K562 (cell line): ENCODE results near the gene IL10RB. TPM values are rescaled to one million over a fixed set of nuclear protein-coding genes. Genes with fewer than 3 reads are reported as not detected.

ENCODE experiments used
- ATF1 ChIP-seq, 2 experiments: fragments of 450-650 bp in 1 of 2; IDR thresholded peaks; 2 replicates each; pipeline ENCODE4 v1.6.1; 2016; ENCODE audit warnings: missing compliant biosample characterization in 1 of 2, missing genetic modification characterization in 1 of 2
- ATF4 ChIP-seq: fragments of 450-650 bp; formaldehyde crosslinking; IDR thresholded peaks from 2 replicates; pipeline ENCODE4 v1.4.0; 2022; ENCODE audit warnings: mild to moderate bottlenecking, moderate library complexity
- CBFA2T2 ChIP-seq: fragments of 450-650 bp; conservative IDR thresholded peaks from 2 replicates; pipeline ENCODE4 v1.6.1; 2017; ENCODE audit warnings: mild to moderate bottlenecking
- CREB1 ChIP-seq, 2 experiments: sonication (generic) in 1 of 2; formaldehyde crosslinking in 1 of 2; IDR thresholded peaks; 2 replicates each; pipeline versions ENCODE4 v1.6.1 to v1.8.0; 2012 to 2022; ENCODE audit warnings: inconsistent platforms in 1 of 2, mild to moderate bottlenecking in 1 of 2, missing genetic modification reagents in 1 of 2, moderate library complexity in 1 of 2
- FOSL1 ChIP-seq: fragments of 200-800 bp; sonication (Bioruptor generic); conservative IDR thresholded peaks from 2 replicates; pipeline ENCODE4 v1.6.1; 2016; ENCODE audit warnings: missing genetic modification characterization, missing compliant biosample characterization
- GTF2E2 ChIP-seq: fragments of 200-800 bp; sonication (Bioruptor generic); IDR thresholded peaks from 2 replicates; pipeline ENCODE4 v1.6.1; 2016; ENCODE audit warnings: missing genetic modification characterization, missing compliant biosample characterization
- HIVEP1 ChIP-seq: fragments of 250-450 bp; sonication (Bioruptor Pico); IDR thresholded peaks from 2 replicates; pipeline ENCODE4 v1.4.0; 2020; ENCODE audit warnings: mild to moderate bottlenecking
- KDM2B ChIP-seq: fragments of 250-450 bp; sonication (Bioruptor Pico); IDR thresholded peaks from 2 replicates; pipeline ENCODE4 v1.8.0; 2021; ENCODE audit warnings: mild to moderate bottlenecking, moderate library complexity
- MCM2 ChIP-seq: fragments of 450-650 bp; IDR thresholded peaks from 2 replicates; pipeline ENCODE4 v1.6.1; 2017; ENCODE audit warnings: low read depth, mild to moderate bottlenecking
- MCM3 ChIP-seq: fragments of 450-650 bp; IDR thresholded peaks from 2 replicates; pipeline ENCODE4 v1.6.1; 2016
- PATZ1 ChIP-seq: fragments of 250-450 bp; sonication (Bioruptor Pico); IDR thresholded peaks from 2 replicates; pipeline ENCODE4 v1.5.0; 2020; ENCODE audit warnings: mild to moderate bottlenecking, borderline replicate concordance
- PTRF ChIP-seq: fragments of 450-650 bp; IDR thresholded peaks from 2 replicates; pipeline ENCODE4 v1.6.1; 2016; ENCODE audit warnings: mild to moderate bottlenecking, missing genetic modification characterization, missing compliant biosample characterization
- PTTG1 ChIP-seq: fragments of 450-650 bp; IDR thresholded peaks from 2 replicates; pipeline ENCODE4 v1.6.1; 2016; ENCODE audit warnings: low read depth, mild to moderate bottlenecking, missing genetic modification characterization, missing compliant biosample characterization
- SUPT5H ChIP-seq: fragments of 450-650 bp; IDR thresholded peaks from 2 replicates; pipeline ENCODE4 v1.6.1; 2016
- TAL1 ChIP-seq: fragments of 450-650 bp; IDR thresholded peaks from 2 replicates; pipeline ENCODE4 v1.6.1; 2016; ENCODE audit warnings: mild to moderate bottlenecking
- TARDBP ChIP-seq: fragments of 450-650 bp; IDR thresholded peaks from 2 replicates; pipeline ENCODE4 v1.6.1; 2016
- U2AF1 ChIP-seq: fragments of 200-400 bp; formaldehyde crosslinking; optimal IDR thresholded peaks from 2 replicates; pipeline ENCODE3; 2017; ENCODE audit warnings: mild to moderate bottlenecking, low read depth, low read length, moderate library complexity
- ZFP36 ChIP-seq: fragments of 150-350 bp; IDR thresholded peaks from 2 replicates; pipeline ENCODE4 v1.6.1; 2018; ENCODE audit warnings: low read length, low read depth; ENCODE audit not compliant: partially characterized antibody
- ZNF12 ChIP-seq: sonication (generic); formaldehyde crosslinking; IDR thresholded peaks from 2 replicates; pipeline ENCODE4 v1.4.0; 2020; ENCODE audit warnings: mild to moderate bottlenecking, missing genetic modification reagents
- ZNF277 ChIP-seq: fragments of 250-450 bp; sonication (Bioruptor Pico); IDR thresholded peaks from 2 replicates; pipeline ENCODE4 v1.8.0; 2022; ENCODE audit warnings: inconsistent platforms, mild to moderate bottlenecking, moderate library complexity, borderline replicate concordance
- ZNF395 ChIP-seq: fragments of 200-800 bp; sonication (Bioruptor generic); IDR thresholded peaks from 2 replicates; pipeline ENCODE4 v1.6.1; 2017; ENCODE audit warnings: missing genetic modification characterization, missing compliant biosample characterization
- ZNF764 ChIP-seq: fragments of 250-450 bp; sonication (Bioruptor Pico); IDR thresholded peaks from 2 replicates; pipeline ENCODE4 v1.4.0; 2020; ENCODE audit warnings: low read depth, mild to moderate bottlenecking, moderate library complexity
- ZSCAN32 ChIP-seq: fragments of 450-650 bp; formaldehyde crosslinking; IDR thresholded peaks from 2 replicates; pipeline ENCODE4 v1.4.0; 2020; ENCODE audit warnings: mild to moderate bottlenecking, moderate library complexity
- polyA plus RNA-seq, 8 experiments: library from polyadenylated mRNA; depleted of rRNA in 4 of 8; stranded (reverse) in 5 of 8; unstranded in 3 of 8; fragments of >200 nt; fragmentation: Nextera tagmentation in 2 of 8; fragmentation: Illumina TruSeq in 1 of 8; extraction: Ambion mirVana in 2 of 8; extraction: Trizol in 1 of 8; gene quantifications; 2 replicates each; pipeline versions ENCODE4 v1.2.1 to v1.2.3, GENCODE V29; 2011 to 2014; ENCODE audit warnings: inconsistent platforms in 1 of 8, missing spikeins in 1 of 8
- total RNA-seq, 7 experiments: library from RNA; depleted of rRNA in 6 of 7; stranded (reverse); fragments of >200 nt in 6 of 7; fragmentation: Illumina TruSeq in 2 of 7; extraction: Trizol in 2 of 7; gene quantifications; 2 replicates each; pipeline versions ENCODE4 v1.2.1 to v1.2.3, GENCODE V29; 2011 to 2021; ENCODE audit warnings: low replicate concordance in 1 of 7

The IL10RB gene
- total and polyA plus RNA-seq, 9 of the 15 experiments (the other 6 are each of a cell fraction or from before 2014, with no cell fraction given), result 10.9 to 33.8 (median 23.0) TPM

GRCh38 chr21:33300701-33301631 is 34.8 kb downstream of the IL10RB start (continued):
- TF ChIP-seq ZNF395 (peak; percentile 98), GTF2E2 (no peak), PTRF (peak; percentile 91), ATF1 (CRISPR knock-in tag; IDR thresholded peaks at IDR 0.05) (no peak), ATF1 (tag; IDR thresholded peaks at IDR 0.05) (peak; percentile 50), PTTG1 (peak; percentile 90), KDM2B (no peak), SUPT5H (no peak), TAL1 (no peak), FOSL1 (tag) (0 out of 2 replicates have a peak, but pooled peaks have one; percentile 21), ZFP36 (no peak), MCM2 (no peak), MCM3 (no peak), ZNF12 (no peak), CREB1 (IDR thresholded peaks at IDR 0.05) (no peak), CREB1 (CRISPR knock-in tag; IDR thresholded peaks at IDR 0.05) (no peak), ZSCAN32 (peak; percentile 88), ZNF764 (CRISPR knock-in tag) (no peak), CBFA2T2 (peak; percentile 38; the same call in 1 of the 2 replicates), ATF4 (peak; percentile 94), ZNF277 (CRISPR knock-in tag) (no peak), PATZ1 (CRISPR knock-in tag) (peak; percentile 91), U2AF1 (no peak), TARDBP (no peak), HIVEP1 (peak; percentile 96)
